ENCODE measurements around the gene PSMB7. TPM values are rescaled to one million over a fixed set of nuclear protein-coding genes. Genes with fewer than 3 reads are reported as not detected.

Gene PSMB7
- total RNA-seq, 2 experiments from 2014 or later, result 69.3 to 71.7 TPM

GRCh38 chr9:124415852-124416484, 726 bp upstream of the PSMB7 start:
- Mint-ChIP-seq H3K9me3 (peaks cover 2% of the 10 kb centered on the region), H3K36me3 (ENCODE audit: low read depth) (peaks cover 46% of the 10 kb centered on the region), H3K27me3 (no peaks in the 10 kb centered on the region), H3K4me1 (ENCODE audit: low read depth) (peaks cover 24% of the 10 kb centered on the region), H3K27ac (peak overlapping the region; percentile 86), H3K4me3 (peak overlapping the region; percentile 94)
- intact Hi-C loops (cut with DNase I, micrococcal nuclease), result loop anchor here (2.0 to 10.0 kb wide), 6 partner anchors 299 to 1329 kb away; partner anchors contain the start of genes GAPVD1 (in 1 of the 2), NR6A1 (in 1 of the 2), PBX3 (in 1 of the 2) and STRBP (in 1 of the 2)
- ATAC-seq (ENCODE audit: poor library complexity), result no peak
- Histone ChIP-seq H3K27ac (ENCODE audit: low read depth in 1 of 2, low read length in 2 of 2) (peak overlapping the region in 1 of 2 donors; percentile 9), H3K36me3 (ENCODE audit: insufficient read depth, low read length) (peaks cover 31% of the 10 kb centered on the region), H3K9me3 (ENCODE audit: control insufficient read depth in 1 of 2, insufficient read depth in 1 of 2, low read length in 2 of 2) (peaks cover 0 to 3% of the 10 kb centered on the region in 2 experiments), H3K4me3 (ENCODE audit: low read length) (peak overlapping the region; percentile 91), H3K4me1 (ENCODE audit: insufficient read depth, low read length) (peaks cover 24% of the 10 kb centered on the region), H3K27me3 (ENCODE audit: control insufficient read depth in 1 of 2, insufficient read depth in 2 of 2, low read length in 2 of 2) (no peaks in the 10 kb centered on the region)
- peak in 1 of 14 experiments; percentile 42 for DNase-seq
- ChIA-PET CTCF (interaction anchor here (0.7 kb wide), 1 partner anchor 8 kb away, joined by 3 read pairs; no protein-coding TSS in a partner anchor), POLR2A (no interaction called here)
- TF ChIP-seq, protein P1, sequence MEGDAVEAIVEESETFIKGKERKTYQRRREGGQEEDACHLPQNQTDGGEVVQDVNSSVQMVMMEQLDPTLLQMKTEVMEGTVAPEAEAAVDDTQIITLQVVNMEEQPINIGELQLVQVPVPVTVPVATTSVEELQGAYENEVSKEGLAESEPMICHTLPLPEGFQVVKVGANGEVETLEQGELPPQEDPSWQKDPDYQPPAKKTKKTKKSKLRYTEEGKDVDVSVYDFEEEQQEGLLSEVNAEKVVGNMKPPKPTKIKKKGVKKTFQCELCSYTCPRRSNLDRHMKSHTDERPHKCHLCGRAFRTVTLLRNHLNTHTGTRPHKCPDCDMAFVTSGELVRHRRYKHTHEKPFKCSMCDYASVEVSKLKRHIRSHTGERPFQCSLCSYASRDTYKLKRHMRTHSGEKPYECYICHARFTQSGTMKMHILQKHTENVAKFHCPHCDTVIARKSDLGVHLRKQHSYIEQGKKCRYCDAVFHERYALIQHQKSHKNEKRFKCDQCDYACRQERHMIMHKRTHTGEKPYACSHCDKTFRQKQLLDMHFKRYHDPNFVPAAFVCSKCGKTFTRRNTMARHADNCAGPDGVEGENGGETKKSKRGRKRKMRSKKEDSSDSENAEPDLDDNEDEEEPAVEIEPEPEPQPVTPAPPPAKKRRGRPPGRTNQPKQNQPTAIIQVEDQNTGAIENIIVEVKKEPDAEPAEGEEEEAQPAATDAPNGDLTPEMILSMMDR (IDR thresholded peaks at IDR 0.05), result peak; percentile 34

- H3K4me1 ChIP-seq (ENCODE audit: insufficient read depth, low read length), result peaks cover 17% of the 10 kb centered on the region
- H3K4me1 Mint-ChIP-seq (ENCODE audit: low read depth), result peaks cover 28% of the 10 kb centered on the region
- no peak for ATAC-seq (ENCODE audit: poor library complexity)
- intact Hi-C loops (cut with DNase I, micrococcal nuclease), result loop anchor here (2.0 to 10.0 kb wide), 6 partner anchors 300 to 1330 kb away; partner anchors contain the start of genes GAPVD1 (in 1 of the 2), NR6A1 (in 1 of the 2), PBX3 (in 1 of the 2) and STRBP (in 1 of the 2)
- H3K9me3 Mint-ChIP-seq, result peaks cover 2% of the 10 kb centered on the region
- H3K36me3 Mint-ChIP-seq (ENCODE audit: low read depth), result peaks cover 57% of the 10 kb centered on the region
- H3K27me3 ChIP-seq (ENCODE audit: control insufficient read depth in 1 of 2, insufficient read depth in 2 of 2, low read length in 2 of 2), result no peaks in the 10 kb centered on the region
- peak overlapping the region; percentile 94 for H3K4me3 Mint-ChIP-seq
- DNase-seq, result no peak
- peak overlapping the region; percentile 86 for H3K27ac Mint-ChIP-seq
- H3K4me3 ChIP-seq (ENCODE audit: low read length), result peak overlapping the region; percentile 91
- H3K27ac ChIP-seq (ENCODE audit: low read depth in 1 of 2, low read length in 2 of 2), result peak overlapping the region in 1 of 2 donors; percentile 72
- H3K9me3 ChIP-seq (ENCODE audit: control insufficient read depth in 1 of 2, insufficient read depth in 1 of 2, low read length in 2 of 2), result peaks cover 0 to 3% of the 10 kb centered on the region in 2 experiments
- no peaks in the 10 kb centered on the region for H3K27me3 Mint-ChIP-seq
- H3K36me3 ChIP-seq (ENCODE audit: insufficient read depth, low read length), result peaks cover 44% of the 10 kb centered on the region
- CTCF ChIA-PET, result interaction anchor here (1.4 kb wide), 1 partner anchor 23 kb away, joined by 4 read pairs; no protein-coding TSS in a partner anchor
- TF ChIP-seq, protein P1 (IDR thresholded peaks at IDR 0.05), result no peak
- POLR2A ChIA-PET, result interaction anchor here (0.7 kb wide), 1 partner anchor 128 kb away, joined by 3 read pairs; no protein-coding TSS in a partner anchor
These were observed 630 bp downstream of the PSMB7 start for GRCh38 chr9:124414612-124415011.

- TF ChIP-seq, protein P1 (IDR thresholded peaks at IDR 0.05), result no peak
- Histone ChIP-seq H3K4me1 (ENCODE audit: insufficient read depth, low read length) (peaks cover 16% of the 10 kb centered on the region), H3K27me3 (ENCODE audit: control insufficient read depth in 1 of 2, insufficient read depth in 2 of 2, low read length in 2 of 2) (no peaks in the 10 kb centered on the region), H3K4me3 (ENCODE audit: low read length) (no peak overlapping the region), H3K27ac (ENCODE audit: low read depth in 1 of 2, low read length in 2 of 2) (no peak overlapping the region), H3K9me3 (ENCODE audit: control insufficient read depth in 1 of 2, insufficient read depth in 1 of 2, low read length in 2 of 2) (peaks cover 0 to 3% of the 10 kb centered on the region in 2 experiments), H3K36me3 (ENCODE audit: insufficient read depth, low read length) (peaks cover 69% of the 10 kb centered on the region)
- Mint-ChIP-seq H3K4me3 (no peak overlapping the region), H3K27ac (no peak overlapping the region), H3K27me3 (no peaks in the 10 kb centered on the region), H3K36me3 (ENCODE audit: low read depth) (peaks cover 81% of the 10 kb centered on the region), H3K9me3 (peaks cover 2% of the 10 kb centered on the region), H3K4me1 (ENCODE audit: low read depth) (peaks cover 40% of the 10 kb centered on the region)
- ChIA-PET CTCF (no interaction called here), POLR2A (no interaction called here)
- intact Hi-C loops (cut with DNase I, micrococcal nuclease), result loop anchor here (10.0 kb wide), 2 partner anchors 303 to 1333 kb away; partner anchors contain the start of gene PBX3 (in 1 of the 2)
- no peak for DNase-seq
- no peak for ATAC-seq (ENCODE audit: poor library complexity)
These were observed 3.0 kb downstream of the PSMB7 start for GRCh38 chr9:124412228-124412575.

All from CD4-positive, alpha-beta T cell (primary cell).